ENCODE data around the gene CNTNAP2.

The CNTNAP2 gene

DNA sequence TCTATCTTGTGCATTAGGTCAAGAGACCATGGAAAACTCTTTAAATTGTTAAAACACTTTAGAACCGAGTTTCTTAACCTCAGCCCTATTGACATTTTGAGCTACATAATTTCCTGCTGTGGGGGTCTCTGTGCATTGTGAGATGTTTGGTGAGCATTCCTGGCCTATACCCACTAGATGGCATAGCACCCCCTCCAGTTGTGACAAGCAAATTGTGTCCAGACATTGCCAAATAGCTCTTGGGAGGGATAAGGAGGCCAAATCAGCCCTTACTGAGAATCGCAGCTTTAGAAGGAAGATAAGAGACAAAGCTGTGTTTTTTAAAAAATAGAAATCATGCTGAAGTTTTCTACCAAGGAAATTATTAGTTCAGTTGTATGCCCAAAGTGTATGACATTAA lies 1315.5 kb downstream of the CNTNAP2 start:
- peak; percentile 70 for DNase-seq

DNA sequence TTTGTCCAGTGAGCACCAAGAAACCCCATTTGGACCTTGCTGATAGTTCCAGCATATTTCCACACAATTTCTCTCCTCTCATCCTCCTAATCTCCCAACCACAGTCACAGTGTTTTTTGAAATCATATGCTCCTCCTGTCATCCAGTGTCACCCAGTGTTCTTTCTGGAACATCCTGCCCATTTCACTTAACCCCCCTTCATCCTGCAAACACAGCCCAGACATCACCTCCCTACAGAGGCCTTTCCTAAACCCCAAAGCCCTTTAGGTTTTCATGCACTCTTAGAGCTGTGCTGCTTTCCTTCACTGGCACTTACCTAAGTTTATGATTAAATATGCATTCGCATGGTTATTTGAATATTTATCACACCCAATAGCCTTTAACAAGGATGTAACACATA lies 1316.0 kb downstream of the CNTNAP2 start:
- DNase-seq = no peak

DNA sequence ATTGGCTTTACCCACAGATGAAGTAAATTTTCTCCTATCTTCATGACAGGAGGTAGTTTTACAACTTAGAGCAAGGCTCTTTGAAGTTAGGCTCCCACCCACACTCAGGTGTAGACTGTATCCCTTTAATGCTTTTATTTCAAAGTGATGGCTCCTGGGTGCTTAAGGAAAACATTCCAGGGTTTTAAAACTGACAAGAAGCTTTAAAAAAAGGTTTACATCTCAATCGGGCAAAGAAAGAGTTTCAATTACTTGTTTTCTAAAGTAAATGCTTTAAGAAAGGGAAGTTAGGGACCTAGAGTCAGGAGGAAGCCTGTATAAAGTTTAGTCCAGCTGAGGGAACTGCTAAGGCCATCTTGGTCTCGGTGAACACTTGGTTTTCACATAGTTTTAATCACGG lies 1320.1 kb downstream of the CNTNAP2 start:
- DNase-seq = no peak

DNA sequence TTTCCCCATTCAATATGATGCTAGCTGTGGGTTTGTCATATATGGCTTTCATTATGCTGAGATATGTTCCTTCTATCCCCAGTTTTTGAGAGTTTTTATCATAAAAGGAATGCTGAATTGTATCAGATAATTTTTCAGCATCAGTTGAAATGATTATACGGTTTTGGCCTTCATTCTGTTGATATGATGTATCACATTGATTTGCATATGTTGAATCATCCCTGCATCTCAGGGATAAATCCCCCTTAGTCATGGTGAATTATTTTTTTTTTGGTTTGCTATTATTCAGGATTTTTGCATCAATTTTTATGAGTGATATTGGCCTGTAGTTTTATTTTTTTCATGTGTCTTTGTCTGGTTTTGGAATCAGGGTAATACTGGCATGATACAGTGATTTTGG lies 1321.6 kb downstream of the CNTNAP2 start:
- DNase-seq = peak; percentile 73

DNA sequence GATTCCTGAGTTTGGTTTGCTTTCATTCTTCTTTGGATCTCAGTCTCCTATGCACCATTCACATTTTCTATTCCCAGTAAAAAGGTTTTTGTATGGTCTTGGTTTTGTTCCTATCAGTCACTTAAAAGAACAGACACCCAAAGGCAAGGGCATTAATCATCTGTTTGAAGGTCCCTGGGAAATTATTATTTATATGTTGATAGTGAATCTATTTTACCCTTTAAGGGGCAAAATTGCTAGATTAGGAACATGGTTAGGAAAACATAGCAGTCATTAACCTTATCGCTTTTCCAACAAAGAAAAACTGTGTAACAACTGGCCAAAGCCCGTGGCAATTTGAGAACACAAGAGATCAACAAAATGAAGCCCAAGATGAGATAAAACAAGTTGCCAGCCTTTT lies 1327.3 kb downstream of the CNTNAP2 start:
- no peak for DNase-seq

DNA sequence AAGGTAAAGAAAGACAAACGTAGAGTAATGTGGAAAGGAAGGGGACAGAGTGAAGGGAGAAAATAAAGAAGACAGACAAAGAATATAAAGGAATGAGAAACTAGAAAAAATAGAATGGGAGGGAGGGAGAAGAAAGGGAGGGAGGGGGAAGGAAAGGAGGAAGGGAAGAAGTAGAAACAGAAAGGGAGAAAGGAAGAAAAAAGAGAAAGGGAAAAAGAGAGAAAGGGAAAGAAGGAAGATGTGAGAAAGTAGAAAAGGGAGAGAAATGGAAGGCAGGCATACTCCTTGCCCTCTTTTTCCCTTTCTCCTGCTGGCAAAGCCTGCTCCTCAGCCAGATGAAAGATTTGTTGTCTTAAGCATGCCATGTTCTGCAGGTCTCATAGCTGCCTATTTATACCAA lies 1336.2 kb downstream of the CNTNAP2 start:
- no peak for DNase-seq

DNA sequence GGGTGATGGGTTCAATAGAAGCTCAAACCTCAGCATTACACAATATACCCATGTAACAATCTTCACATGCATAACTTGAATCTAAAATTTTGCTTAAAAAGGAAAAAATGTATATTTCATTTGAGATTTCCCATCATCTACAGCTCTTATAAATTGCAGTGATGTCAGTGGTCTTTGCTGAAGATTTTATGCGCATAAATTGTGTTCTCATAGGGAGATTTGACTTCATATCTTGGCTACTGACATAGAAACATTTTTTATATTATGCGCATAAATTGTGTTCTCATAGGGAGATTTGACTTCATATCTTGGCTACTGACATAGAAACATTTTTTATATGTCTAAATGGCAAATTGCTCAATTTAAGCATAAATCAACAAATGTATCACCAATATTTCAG lies 1348.6 kb downstream of the CNTNAP2 start:
- DNase-seq = no peak

DNA sequence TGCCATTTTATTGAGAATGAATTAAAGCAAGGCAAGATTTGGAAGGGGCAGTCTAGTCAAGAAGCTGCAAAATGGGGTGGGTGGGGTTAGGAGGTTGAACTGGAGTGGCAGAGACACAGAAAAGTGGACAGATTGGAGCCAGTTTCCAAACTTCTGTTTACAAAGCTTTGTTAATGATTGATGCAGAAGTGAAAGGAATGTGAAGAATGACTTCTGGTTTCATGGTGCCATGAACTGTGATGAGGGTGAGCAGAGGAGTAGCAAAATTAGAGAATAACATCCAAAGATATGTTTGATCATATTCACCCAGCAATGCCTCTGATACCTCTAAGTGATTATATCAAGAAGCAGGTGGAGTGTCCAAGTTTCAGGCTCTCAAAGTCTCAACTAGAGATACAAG lies 1356.0 kb downstream of the CNTNAP2 start:
- DNase-seq = no peak

DNA sequence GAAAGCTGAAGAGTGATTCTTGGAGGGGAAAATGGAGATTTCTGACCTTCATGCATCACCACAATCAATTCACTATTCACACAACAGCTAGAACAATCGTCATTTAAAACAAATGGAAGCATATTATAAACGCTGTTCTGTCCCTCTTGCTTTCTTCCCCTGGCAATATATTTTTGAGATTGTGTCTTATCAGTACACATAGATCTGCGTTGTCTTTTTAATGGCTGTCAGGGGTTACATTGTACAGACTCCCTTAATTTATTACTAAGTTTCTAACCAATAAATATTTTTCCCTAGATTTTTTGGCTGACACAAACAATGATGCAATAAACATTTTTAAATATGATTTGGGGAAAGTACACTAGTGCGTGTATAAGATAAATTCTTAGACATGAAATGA lies 1358.3 kb downstream of the CNTNAP2 start:
- no peak for DNase-seq

DNA sequence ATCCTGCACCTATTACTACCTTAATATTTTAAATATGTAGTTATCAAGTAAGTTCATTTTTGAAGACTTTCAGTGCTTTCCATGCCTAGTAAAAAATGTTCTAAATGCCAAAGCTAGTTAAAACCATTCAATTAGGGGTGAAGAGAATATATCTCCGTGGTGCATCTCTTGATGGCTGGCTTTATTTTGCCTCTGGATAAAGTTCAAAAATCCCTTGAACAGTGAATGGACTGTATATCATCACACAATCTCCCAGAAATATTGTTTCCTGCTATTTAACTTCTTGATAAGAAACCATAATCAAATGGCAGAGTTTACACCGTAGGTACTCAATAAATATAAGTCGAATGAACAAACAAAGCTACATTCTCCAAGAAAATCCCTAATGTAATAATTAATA lies 1360.9 kb downstream of the CNTNAP2 start:
- no peak for DNase-seq

DNA sequence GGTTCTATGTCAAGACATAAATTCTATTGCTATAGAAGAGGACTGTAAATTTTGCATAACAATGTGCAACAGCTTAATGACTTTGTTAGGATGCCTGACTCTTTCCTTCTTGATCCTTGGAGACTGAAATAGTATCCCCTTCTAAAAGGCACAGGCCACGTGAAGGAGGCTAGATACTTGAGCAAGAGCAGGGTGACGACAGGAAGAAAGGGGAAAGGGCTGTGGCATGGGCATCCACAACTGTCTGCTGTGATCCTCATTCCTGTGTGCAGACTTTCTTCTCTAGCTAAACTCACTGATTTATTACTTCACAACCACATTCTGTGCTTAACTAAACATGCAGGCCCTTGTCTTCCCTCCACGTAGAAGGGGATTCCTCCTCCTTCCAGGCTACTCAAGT lies 1362.2 kb downstream of the CNTNAP2 start:
- peak; percentile 38 for DNase-seq

DNA sequence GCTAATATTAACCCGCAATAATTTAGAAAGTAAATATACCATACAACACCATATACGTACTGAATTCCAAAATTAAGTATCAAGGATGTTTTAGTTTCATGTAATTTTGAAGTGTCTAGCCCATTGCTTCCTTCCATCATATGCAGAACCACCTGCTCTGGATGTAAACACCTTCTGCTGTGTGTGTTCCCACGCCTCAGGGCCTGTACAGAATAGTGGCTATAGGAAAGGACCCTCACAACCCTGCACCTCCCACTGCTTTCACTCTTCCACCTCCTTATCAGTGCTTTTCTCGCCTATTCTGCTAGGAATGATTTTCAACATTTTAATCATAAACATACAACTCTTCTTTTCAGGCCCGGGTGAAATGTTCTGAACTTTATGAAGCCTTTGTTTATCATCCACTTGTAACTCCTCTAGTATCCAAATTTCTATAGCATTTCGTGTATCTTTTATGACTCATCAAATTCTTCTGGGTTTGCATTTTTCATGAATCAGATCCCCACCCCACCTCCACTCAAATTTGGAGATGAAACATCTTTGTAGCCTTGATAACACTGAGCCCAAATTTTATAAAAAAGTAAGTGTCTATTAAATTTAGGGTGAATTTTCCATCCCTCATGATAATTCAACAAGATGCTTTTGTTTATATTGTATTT lies 1367.2 kb downstream of the CNTNAP2 start:
- DNase-seq = peak; percentile 72

DNA sequence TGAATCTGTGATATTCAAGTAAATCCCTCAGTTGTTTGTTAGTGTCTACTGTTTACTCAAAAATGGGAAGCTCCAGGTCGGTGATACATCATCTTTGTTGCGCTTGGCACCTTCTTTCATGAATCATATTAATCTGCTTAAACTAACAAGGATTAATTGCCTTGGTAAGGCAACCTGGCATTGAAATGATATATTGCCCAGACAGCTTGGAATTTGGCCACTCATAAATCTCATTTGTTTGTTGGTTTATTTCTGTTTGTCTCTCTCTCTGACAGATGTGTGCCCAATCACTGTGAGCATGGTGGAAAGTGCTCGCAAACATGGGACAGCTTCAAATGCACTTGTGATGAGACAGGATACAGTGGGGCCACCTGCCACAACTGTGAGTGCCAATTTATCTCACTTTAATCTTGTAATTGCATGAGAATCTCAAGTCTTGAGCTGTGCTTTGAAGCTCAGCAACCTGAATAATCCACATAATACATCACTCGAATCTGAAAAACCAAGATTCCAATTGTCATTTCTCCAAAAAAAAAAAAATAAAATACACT lies 1369.1 kb downstream of the CNTNAP2 start:
- DNase-seq = no peak

DNA sequence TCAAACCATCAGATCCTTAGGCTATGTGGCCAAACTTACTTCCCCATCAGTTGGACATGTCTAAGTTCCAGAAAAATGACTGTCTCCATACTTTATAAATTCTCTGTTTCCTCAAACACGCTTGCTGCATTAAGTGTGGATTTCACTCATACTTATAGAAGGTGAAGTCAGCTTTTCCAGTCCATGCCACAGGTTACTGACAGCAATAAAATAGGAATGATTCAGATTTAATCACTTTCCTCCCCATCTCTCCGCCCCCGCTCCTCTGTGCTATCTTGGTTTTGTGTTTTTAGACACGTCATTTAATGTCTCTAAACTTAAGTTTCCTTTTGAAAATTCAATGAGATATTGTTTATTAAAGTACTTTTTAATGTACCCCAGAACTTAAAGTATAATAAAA lies 1376.0 kb downstream of the CNTNAP2 start:
- peak; percentile 84 for DNase-seq

DNA sequence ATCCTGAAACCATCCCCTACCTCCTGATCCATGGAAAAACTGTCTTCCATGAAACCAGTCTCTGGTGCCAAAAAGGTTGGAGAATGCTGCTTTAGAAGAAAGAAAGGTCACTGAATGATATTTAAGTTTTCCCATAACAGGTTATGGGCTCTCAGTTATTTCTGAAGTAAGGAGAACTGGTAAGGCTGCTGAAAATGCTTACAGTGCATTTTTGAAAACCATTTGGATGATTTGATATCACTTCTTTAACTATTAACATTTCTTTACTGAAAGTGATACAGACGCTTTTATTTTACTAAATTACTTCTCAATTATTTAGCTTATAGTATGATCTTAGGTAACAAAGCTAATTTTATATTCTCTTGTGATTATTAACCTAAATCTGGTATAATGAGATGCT lies 1379.6 kb downstream of the CNTNAP2 start:
- DNase-seq = no peak

DNA sequence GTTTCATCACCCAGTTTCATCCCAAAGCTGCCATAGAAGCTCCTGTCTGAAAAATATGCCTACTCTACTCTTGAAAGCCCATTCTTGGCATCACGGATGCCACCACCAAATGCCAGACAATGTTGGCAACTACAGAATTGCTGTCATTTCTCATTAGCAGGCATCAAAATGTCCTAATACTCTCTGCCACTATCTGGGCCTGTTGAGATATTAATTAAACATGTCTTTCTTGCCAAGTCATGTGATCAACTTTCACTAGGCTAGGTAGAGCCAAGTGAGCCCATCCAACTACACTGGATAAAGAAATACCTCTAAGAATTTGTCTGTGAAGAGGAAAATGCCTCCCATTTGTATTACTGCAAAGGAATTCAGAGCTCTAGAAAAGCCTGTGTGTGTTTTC lies 1380.6 kb downstream of the CNTNAP2 start:
- no peak for DNase-seq

DNA sequence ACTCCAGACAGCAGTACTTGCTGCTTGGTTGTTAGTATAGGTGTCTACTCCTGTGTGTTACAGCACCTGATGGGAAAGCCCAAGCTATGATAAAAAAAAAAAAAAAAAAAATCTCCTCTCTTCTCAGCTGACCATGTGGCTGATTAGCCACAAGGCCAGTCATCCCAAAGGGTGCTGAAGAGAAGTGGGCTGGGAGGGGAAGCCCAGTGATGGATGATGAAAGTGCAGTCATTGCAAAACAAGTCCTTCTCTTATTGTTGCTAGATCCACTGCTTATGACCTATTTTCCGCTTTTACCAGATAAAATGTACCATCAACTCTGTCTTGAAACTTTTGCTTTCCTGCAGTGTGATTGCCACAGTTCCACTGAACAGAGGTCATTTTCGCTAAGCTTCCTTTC lies 1381.5 kb downstream of the CNTNAP2 start:
- no peak for DNase-seq

DNA sequence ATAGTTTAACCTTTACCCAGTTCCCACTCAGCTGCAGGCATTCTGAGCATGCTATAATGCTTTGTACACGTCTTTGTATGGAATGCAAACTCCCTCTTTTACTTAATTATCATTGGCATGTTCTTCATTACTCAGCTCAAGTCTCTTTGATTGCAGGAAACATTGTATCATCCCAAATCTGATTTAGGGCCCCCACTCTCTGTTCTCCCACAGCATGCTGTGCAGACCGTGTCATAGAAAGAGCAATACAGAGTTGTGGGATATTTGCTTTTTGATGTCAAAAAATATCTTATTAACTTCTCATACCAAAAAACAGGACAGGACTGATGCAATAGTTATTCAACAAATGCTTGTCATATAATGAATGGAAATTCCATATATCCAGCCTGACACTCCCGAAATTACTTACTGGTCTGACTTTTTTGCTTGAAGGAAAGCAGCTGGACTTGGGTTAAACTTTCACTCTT lies 1392.5 kb downstream of the CNTNAP2 start:
- peak; percentile 95 for DNase-seq

DNA sequence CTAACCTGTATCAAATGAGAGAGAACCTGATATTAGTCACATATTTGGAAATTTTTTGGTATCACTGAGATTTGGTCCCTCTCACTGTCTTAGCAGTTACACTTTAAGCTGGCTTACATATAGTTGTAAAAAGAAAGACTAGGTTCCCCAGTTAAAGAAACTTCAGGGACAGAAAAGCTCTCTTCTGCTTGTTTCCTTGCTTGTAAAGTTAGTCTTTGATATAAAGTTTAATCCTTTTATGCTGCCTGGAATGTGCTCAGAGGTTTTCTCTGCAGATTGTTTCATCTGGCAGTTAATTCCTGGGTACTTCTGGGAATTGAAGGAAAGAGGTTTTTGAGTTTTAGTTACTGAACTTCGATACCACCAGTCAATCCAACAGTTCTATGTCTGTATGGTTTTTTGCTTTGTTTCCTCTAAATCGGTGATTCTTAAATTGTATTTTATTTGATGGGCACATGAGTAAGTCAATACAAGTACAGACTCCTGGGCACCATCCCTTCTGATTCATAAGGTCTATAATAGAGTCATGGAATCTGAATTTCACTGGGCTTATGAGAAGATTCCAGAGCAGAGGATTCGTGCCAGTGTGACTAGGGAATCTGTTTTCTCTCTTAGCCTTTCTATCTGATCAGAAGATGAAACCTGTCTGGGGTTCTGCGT lies 1393.1 kb downstream of the CNTNAP2 start:
- DNase-seq = peak; percentile 85

DNA sequence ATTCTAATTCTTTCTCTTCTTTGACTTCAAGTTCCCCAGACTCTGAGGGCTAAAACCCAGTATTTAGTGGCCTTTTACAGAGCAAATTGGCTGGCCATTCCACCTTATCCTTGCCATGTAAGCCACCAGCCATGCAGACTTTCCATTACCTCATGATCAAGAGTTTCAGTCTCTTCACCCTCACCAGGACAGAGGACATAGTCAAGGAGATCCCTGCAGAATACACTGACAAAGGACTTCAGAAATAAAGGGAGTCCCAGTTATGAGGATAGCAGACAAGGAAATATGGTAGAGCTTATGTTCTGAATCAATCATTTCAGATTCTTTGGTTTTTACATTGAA lies 1393.6 kb downstream of the CNTNAP2 start:
- no peak for DNase-seq

DNA sequence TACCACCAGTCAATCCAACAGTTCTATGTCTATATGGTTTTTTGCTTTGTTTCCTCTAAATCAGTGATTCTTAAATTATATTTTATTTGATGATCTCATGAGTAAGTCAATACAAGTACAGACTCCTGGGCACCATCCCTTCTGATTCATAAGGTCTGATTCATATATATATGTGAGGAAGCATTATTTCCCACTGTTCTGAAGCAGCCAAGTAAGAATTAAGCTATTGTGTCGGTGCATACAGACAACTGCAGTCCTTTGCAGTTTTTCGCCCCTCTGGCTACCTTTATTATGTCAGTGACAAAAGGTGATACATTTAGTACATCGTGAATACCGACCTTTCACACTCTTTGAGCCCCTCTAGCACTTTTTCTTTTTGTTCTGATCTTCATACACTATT lies 1394.3 kb downstream of the CNTNAP2 start:
- DNase-seq = peak; percentile 90

DNA sequence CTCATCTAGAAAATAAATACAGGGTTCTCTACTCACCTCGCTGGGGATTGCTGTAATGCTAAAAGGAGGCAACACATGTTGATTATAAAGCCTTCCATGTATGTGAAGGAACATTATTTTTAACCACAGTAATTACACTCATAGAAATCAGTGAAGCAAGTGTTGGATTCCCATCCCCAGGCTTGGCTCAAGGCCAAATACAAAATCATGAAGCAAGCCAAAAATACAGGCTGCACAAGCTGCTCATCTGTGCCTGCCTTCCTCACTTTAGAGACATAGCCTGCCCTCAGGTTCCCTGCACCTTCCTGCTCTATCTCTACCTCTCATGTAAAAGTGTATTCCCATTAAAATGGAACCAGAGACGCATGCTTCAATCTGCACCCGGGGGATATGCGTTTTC lies 1396.8 kb downstream of the CNTNAP2 start:
- peak; percentile 39 for DNase-seq

DNA sequence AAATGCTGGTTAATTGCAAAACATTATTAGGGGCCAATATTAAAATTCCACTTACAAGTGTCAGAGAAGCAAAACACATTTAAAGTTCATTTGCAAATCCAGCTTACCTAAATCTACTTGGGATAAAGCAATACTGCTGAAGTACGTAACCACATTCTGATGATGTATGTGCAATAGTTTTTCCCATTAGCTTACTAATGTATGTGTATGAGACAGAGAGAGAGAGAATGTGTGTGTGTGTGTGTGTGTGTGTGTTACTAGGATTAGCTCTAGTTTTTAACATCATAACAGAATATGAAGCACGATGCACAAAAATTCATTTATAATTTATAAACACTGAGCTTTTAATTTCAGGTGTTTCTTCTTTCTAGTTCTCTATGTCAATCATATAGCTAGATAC lies 1399.8 kb downstream of the CNTNAP2 start:
- DNase-seq = peak; percentile 77

DNA sequence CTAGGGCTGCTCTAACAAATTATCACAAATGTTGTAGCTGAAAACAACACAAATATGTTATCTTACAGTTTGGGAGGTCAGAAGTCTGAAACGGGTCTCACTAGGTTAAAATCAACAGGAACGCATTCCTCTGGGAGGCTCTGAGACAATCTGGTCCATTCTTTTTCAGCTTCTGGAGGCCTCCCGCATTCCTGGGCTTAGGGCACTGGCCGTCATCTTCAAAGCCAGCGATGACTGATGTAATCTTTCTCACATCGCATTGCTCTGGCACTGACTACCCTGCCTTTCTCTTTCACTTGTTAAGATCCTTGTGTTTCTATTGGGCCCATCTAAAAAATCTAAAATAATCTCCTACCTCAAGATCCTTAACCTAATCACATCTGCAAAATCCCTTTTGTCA lies 1402.5 kb downstream of the CNTNAP2 start:
- peak; percentile 31 for DNase-seq

DNA sequence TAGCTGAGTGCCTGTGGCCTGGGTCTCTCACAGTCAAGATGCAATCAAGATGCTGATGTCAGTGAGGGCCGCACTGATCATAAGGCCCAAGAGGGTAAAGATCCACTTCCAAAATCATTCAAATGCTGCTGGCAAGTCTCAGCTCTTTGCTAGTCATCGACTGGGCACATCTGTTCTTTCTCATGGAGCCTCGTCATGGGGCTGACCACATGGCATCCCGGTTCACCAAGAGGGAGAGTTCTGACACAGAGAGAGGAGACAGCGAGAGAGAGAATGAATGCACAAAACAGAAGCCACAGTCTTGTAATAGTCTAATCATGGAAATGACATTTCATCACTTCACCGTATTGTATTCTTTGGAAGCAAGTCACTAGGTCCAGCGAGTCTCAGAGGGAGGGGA lies 1406.5 kb downstream of the CNTNAP2 start:
- peak; percentile 36 for DNase-seq

All from fibroblast of skin of right biceps (primary cell).